ENCODE measurements around the gene ASAP2. TPM values are rescaled to one million over a fixed set of nuclear protein-coding genes. Genes with fewer than 3 reads are reported as not detected.

The ASAP2 gene
- total RNA-seq, 1 experiment from 2014 or later: 12.6 TPM

DNA sequence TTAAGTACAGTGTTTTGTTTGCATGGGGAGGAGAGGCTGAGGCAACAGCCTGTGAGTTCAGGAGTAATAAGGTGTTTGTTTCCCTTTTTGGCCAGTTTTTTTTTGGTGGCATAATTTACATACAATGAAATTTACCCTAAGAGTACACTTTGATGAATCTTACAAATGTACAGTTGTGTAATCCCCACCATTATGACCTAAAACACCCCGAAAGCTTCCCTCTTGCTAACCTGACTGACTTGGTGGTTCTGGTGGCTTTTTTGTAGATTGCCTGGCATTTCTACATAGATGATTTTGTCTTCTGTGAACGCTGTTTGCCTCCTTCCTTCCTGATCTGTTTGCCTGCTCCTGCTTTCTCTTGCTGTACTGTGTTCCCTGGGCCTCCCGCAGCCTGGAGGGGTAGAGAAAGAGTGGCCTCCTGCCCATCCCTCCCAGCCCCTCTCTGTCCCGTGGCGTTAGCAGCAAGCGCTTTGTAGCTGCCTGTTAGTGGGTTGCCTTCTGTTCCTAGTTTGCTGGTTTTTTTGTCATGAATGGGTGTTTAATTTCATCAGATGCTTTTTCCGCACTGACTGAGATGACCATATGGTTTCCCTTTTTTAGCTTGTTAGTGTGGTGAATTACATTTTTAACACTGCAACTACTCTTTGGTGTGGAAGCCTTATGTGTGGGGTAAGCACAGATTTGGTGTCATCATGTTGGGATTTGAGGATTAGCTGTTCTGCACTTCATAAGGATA lies 32.1 kb downstream of the ASAP2 start:
- no peak overlapping the region for H3K4ac ChIP-seq (ENCODE audit: low read depth, low read length)
- H2BK15ac ChIP-seq (ENCODE audit: low read depth, low read length): no peak overlapping the region
- no peak overlapping the region for H3K9ac ChIP-seq (ENCODE audit: extremely low read depth, insufficient read length, low read length)
- no peak overlapping the region for H3K4me3 Mint-ChIP-seq
- H2AFZ ChIP-seq (ENCODE audit: low read length): no peak overlapping the region
- no peaks in the 10 kb centered on the region for H3K79me1 ChIP-seq (ENCODE audit: insufficient read depth, low read depth, low read length, poor library complexity, severe bottlenecking)
- WGBS (ENCODE audit: extremely low coverage, insufficient read length, low lambda C conversion rate): no CpG with 5 or more reads among the region's 7 CpGs
- no peaks in the 10 kb centered on the region for H3K23me2 ChIP-seq (ENCODE audit: insufficient read length, low read depth, low read length, poor library complexity, severe bottlenecking)
- H3T11ph ChIP-seq (ENCODE audit: low read length): no peak overlapping the region
- H2BK12ac ChIP-seq (ENCODE audit: insufficient read length, low read depth, low read length): no peak overlapping the region
- H3K14ac ChIP-seq (ENCODE audit: insufficient read depth, low read length): no peak overlapping the region
- no peaks in the 10 kb centered on the region for H3K79me2 ChIP-seq (ENCODE audit: insufficient read depth, low read length)
- H3K18ac ChIP-seq (ENCODE audit: insufficient read length, low read depth, low read length): no peak overlapping the region
- no peak overlapping the region for H2BK20ac ChIP-seq (ENCODE audit: low read depth, low read length, poor library complexity, severe bottlenecking)
- no peak overlapping the region for H2BK5ac ChIP-seq (ENCODE audit: insufficient read length, low read length)
- H3K27me3 Mint-ChIP-seq (ENCODE audit: low read depth): no peaks in the 10 kb centered on the region
- H4K91ac ChIP-seq (ENCODE audit: insufficient read length, low read depth, low read length): no peak overlapping the region
- H3K23ac ChIP-seq (ENCODE audit: insufficient read length, low read depth, low read length): no peak overlapping the region
- H3K9me3 Mint-ChIP-seq: no peaks in the 10 kb centered on the region
- H2BK120ac ChIP-seq (ENCODE audit: low read depth, low read length, poor library complexity, severe bottlenecking): no peak overlapping the region
- no peaks in the 10 kb centered on the region for H3K4me1 ChIP-seq (ENCODE audit: insufficient read depth, low read length)
- TF ChIP-seq, protein P1, sequence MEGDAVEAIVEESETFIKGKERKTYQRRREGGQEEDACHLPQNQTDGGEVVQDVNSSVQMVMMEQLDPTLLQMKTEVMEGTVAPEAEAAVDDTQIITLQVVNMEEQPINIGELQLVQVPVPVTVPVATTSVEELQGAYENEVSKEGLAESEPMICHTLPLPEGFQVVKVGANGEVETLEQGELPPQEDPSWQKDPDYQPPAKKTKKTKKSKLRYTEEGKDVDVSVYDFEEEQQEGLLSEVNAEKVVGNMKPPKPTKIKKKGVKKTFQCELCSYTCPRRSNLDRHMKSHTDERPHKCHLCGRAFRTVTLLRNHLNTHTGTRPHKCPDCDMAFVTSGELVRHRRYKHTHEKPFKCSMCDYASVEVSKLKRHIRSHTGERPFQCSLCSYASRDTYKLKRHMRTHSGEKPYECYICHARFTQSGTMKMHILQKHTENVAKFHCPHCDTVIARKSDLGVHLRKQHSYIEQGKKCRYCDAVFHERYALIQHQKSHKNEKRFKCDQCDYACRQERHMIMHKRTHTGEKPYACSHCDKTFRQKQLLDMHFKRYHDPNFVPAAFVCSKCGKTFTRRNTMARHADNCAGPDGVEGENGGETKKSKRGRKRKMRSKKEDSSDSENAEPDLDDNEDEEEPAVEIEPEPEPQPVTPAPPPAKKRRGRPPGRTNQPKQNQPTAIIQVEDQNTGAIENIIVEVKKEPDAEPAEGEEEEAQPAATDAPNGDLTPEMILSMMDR (conservative IDR thresholded peaks at IDR 0.05): no peak
- no peak overlapping the region for H3K4me2 ChIP-seq (ENCODE audit: insufficient read depth, insufficient read length, low read length)
- no peak overlapping the region for H4K8ac ChIP-seq (replicated peaks; ENCODE audit: insufficient read length, low read depth, low read length)
- H3K27me3 ChIP-seq (ENCODE audit: insufficient read depth, low read length): no peaks in the 10 kb centered on the region
- peaks cover 0 to 3% (median 0%) of the 10 kb centered on the region in 3 experiments; a peak in 1 of 7 replicates for H3K36me3 Mint-ChIP-seq (ENCODE audit: insufficient read depth in 1 of 3, low read depth in 3 of 3)
- peaks cover 22 to 28% of the 10 kb centered on the region in 2 experiments for H3K4me1 Mint-ChIP-seq
- no peak overlapping the region for H4K5ac ChIP-seq (ENCODE audit: insufficient read length, low read depth, low read length)
- H3K9me3 ChIP-seq (ENCODE audit: control insufficient read depth, low read depth, low read length): no peaks in the 10 kb centered on the region
- H3K27ac Mint-ChIP-seq: peak overlapping the region in 2 of 3 experiments; percentile 26 to 48; a peak in 2 of 7 replicates
- H3K56ac ChIP-seq (ENCODE audit: insufficient read length, low read depth, low read length): no peak overlapping the region
- H2AK5ac ChIP-seq (ENCODE audit: insufficient read length, low read length): no peak overlapping the region
- H4K20me1 ChIP-seq (ENCODE audit: control insufficient read depth, insufficient read depth, insufficient read length): no peaks in the 10 kb centered on the region
- no peak overlapping the region for H3K27ac ChIP-seq (ENCODE audit: insufficient read length, low read depth, low read length)
- DNase-seq: no peak

Data from H9 (cell line).